Upper lobe of left lung (tissue), 4 donors: Measurements from ENCODE around the gene FAM209A.

Experiments
- CTCF ChIP-seq, 6 experiments: fragments of 450-650 bp in 4 of 6; fragments of 200-600 bp in 2 of 6; sonication (generic) in 2 of 6; IDR thresholded peaks; one replicate each; pipeline ENCODE4 v1.5.1; 2016 to 2019; ENCODE audit warnings: antibody characterized with exemption in 6 of 6
- POLR2A ChIP-seq, 4 donors: fragments of 450-650 bp; IDR thresholded peaks; one replicate each; pipeline ENCODE4 v1.5.1; 2016 to 2017; ENCODE audit warnings: antibody characterized with exemption in 4 of 4, mild to moderate bottlenecking in 2 of 4

GRCh38 chr20:56554869-56555268, 30.3 kb downstream of the FAM209A start:
- TF ChIP-seq CTCF (IDR thresholded peaks at IDR 0.05) (peak in 1 of 6 experiments; percentile 9), POLR2A (IDR thresholded peaks at IDR 0.05) (no peak)
